Suprapubic skin (tissue), 4 donors: ENCODE measurements around the gene ANKRD2. TPM values are rescaled to one million over a fixed set of nuclear protein-coding genes. Genes with fewer than 3 reads are reported as not detected.
"Not testable (repeated sequence)": the region's sequence is repeated elsewhere in the genome, so short reads cannot be mapped to it uniquely, and the experiment has no call there.

Source experiments
- DNase-seq, 2 donors: peaks; one replicate each; pipeline ENCODE4 v3.0.0-alpha.2; 2019; ENCODE audit warnings: low spot score in 2 of 2
- H3K27ac ChIP-seq: fragments of 200-600 bp; sonication (generic); one replicate; pipeline ENCODE4 v1.5.1; 2019
- H3K27me3 ChIP-seq: fragments of 200-600 bp; sonication (generic); one replicate; pipeline ENCODE4 v1.5.1; 2019
- H3K36me3 ChIP-seq: fragments of 200-600 bp; sonication (generic); one replicate; pipeline ENCODE4 v1.5.1; 2019
- H3K4me1 ChIP-seq: fragments of 200-600 bp; sonication (generic); one replicate; pipeline ENCODE4 v1.5.1; 2019
- H3K4me3 ChIP-seq: fragments of 200-600 bp; sonication (generic); one replicate; pipeline ENCODE4 v1.5.1; 2019; ENCODE audit warnings: mild to moderate bottlenecking
- H3K9me3 ChIP-seq: fragments of 200-600 bp; sonication (generic); one replicate; pipeline ENCODE4 v1.5.1; 2019
- CTCF ChIP-seq, 2 donors: fragments of 200-600 bp in 1 of 2; fragments of 450-650 bp in 1 of 2; sonication (generic) in 1 of 2; IDR thresholded peaks; one replicate each; pipeline ENCODE4 v1.5.1; 2016 to 2019; ENCODE audit warnings: antibody characterized with exemption in 2 of 2, mild to moderate bottlenecking in 1 of 2, moderate library complexity in 1 of 2
- EP300 ChIP-seq: sonication (generic); formaldehyde crosslinking; IDR thresholded peaks from one replicate; pipeline ENCODE4 v1.6.1; 2017; ENCODE audit warnings: antibody characterized with exemption
- POLR2A ChIP-seq, 2 donors: fragments of 450-650 bp; IDR thresholded peaks; one replicate each; pipeline ENCODE4 v1.6.1; 2017; ENCODE audit warnings: antibody characterized with exemption in 2 of 2, mild to moderate bottlenecking in 2 of 2, moderate library complexity in 2 of 2
- POLR2AphosphoS5 ChIP-seq, 3 donors: sonication (generic); formaldehyde crosslinking; IDR thresholded peaks; one replicate each; pipeline ENCODE4 v1.6.1; 2017; ENCODE audit warnings: antibody characterized with exemption in 3 of 3
- WGBS: methylation state at CpG from one replicate; pipeline ENCODE4 v1.1.5; 2018; 5-methylcytosine and 5-hydroxymethylcytosine counted together
- total RNA-seq, 4 donors: library from RNA; depleted of rRNA; stranded (reverse); fragments of >200 nt; gene quantifications; one replicate each; pipeline ENCODE4 v1.1.0, GENCODE V29; 2016

Gene ANKRD2
- total RNA-seq, 4 donors from 2014 or later: 0.45 to 2.5 (median 2.0) TPM; not detected in 1

GRCh38 chr10:97551271-97551670 lies 21.3 kb upstream of the ANKRD2 start:
- 77% methylated on average over 6 of the region's 6 CpGs for WGBS
- TF ChIP-seq CTCF (IDR thresholded peaks at IDR 0.05): no peak
- TF ChIP-seq POLR2A (IDR thresholded peaks at IDR 0.05): no peak
- no peak for TF ChIP-seq EP300
- TF ChIP-seq POLR2AphosphoS5 (IDR thresholded peaks at IDR 0.05): no peak
- Histone ChIP-seq H3K9me3 (no peaks in the 10 kb centered on the region), H3K27me3 (no peaks in the 10 kb centered on the region), H3K4me3 (no peak overlapping the region), H3K36me3 (no peaks in the 10 kb centered on the region), H3K27ac (no peak overlapping the region), H3K4me1 (peaks cover 41% of the 10 kb centered on the region)
- DNase-seq: no peak

GRCh38 chr10:97553575-97554031 lies 19.0 kb upstream of the ANKRD2 start:
- no peak overlapping the region for H3K27ac ChIP-seq
- 18% methylated on average over 5 of the region's 6 CpGs for WGBS

GRCh38 chr10:97554336-97554735 lies 18.2 kb upstream of the ANKRD2 start:
- not testable (repeated sequence) for DNase-seq
- 95% methylated on average over 5 of the region's 5 CpGs for WGBS

More at GRCh38 chr10:97553575-97554031, 19.0 kb upstream of the ANKRD2 start:
- H3K36me3 ChIP-seq: no peaks in the 10 kb centered on the region
- H3K27me3 ChIP-seq: no peaks in the 10 kb centered on the region
- DNase-seq: peak in 1 of 2 donors; percentile 82
- no peak overlapping the region for H3K4me3 ChIP-seq
- peaks cover 33% of the 10 kb centered on the region for H3K4me1 ChIP-seq
- H3K9me3 ChIP-seq: no peaks in the 10 kb centered on the region
- TF ChIP-seq CTCF (IDR thresholded peaks at IDR 0.05) (peak; percentile 63 to 81), POLR2A (IDR thresholded peaks at IDR 0.05) (no peak)

GRCh38 chr10:97555541-97555940 lies 17.0 kb upstream of the ANKRD2 start:
- H3K27ac ChIP-seq, H3K4me3 ChIP-seq, DNase-seq, H3K36me3 ChIP-seq, H3K9me3 ChIP-seq, H3K27me3 ChIP-seq: not testable (repeated sequence)
- 87% methylated on average over 7 of the region's 10 CpGs for WGBS
- H3K4me1 ChIP-seq: peaks cover 14% of the 10 kb centered on the region

More at GRCh38 chr10:97554336-97554735, 18.2 kb upstream of the ANKRD2 start:
- not testable (repeated sequence) for H3K36me3 ChIP-seq, H3K4me3 ChIP-seq, H3K27ac ChIP-seq, H3K27me3 ChIP-seq, H3K9me3 ChIP-seq
- H3K4me1 ChIP-seq: peaks cover 26% of the 10 kb centered on the region

DNA sequence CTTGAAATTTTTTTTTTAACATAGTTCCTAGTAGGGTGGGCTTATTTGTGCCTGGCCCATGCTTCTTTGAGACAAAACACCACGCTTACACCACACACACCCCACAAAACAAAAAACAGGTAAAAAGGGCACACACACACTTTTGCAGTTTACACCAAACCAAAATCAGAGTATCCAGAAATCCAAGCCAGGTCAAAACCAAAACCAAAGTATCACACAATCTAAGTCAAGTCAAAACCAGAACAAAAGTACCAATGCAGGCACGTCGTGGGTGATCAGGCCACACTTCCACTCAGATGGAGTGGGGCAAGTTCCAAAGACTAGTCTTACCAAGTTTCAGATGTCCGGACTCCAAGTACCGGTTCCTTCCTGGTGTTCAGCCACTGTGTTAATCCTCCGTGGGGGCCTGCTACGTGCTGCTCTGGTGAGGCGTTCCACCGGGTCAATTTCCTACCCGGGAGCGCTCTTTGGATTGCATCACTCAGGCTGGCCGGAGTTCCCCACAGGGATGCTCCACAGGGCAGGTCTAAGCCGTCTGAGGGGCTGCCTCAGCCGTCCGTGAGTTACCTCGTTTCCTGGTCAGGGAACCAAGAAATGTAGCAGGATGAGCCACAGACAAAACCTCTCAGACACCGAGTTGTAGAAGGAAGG lies 11.7 kb upstream of the ANKRD2 start:
- H3K4me1 ChIP-seq, H3K9me3 ChIP-seq, H3K27me3 ChIP-seq, DNase-seq, H3K36me3 ChIP-seq, H3K27ac ChIP-seq: not testable (repeated sequence)
- 93% methylated on average over 17 of the region's 17 CpGs for WGBS
- H3K4me3 ChIP-seq: peak overlapping the region; percentile 12

DNA sequence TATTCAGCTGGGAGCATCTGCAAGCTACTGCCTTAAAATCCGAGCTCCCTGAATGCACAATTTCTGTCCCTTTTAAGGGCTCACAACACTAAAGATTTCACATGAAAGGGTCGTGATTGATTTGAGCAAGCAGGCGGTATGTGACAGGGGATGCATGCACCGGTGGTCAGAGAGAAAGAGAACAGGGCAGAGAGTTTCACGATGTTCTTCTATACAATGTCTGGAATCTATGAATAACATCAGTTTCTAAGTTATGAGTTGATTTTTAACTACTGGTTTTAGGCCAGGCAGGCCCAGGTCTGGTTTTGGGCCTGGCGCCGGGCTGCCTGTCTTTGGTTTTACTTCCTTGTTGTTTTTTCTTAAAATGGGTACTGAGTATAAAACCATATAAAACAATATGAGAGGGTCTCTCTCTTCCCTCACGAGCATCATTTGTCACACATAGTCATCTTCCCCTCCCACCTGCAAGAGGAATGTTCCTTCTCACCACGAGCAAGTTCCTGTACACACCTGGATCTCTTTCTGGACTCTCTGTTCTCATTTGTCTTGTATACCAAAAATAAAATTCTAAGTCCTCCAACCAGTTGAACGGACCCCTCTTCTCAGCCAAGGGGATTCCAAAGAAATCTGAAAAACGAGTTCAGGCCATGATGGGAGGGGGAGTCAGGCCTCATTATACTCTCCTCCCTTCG lies 11.0 kb upstream of the ANKRD2 start:
- H3K27ac ChIP-seq, H3K9me3 ChIP-seq, DNase-seq, H3K27me3 ChIP-seq, H3K4me3 ChIP-seq, H3K36me3 ChIP-seq, H3K4me1 ChIP-seq: not testable (repeated sequence)
- WGBS: 93% methylated on average over 12 of the region's 12 CpGs

DNA sequence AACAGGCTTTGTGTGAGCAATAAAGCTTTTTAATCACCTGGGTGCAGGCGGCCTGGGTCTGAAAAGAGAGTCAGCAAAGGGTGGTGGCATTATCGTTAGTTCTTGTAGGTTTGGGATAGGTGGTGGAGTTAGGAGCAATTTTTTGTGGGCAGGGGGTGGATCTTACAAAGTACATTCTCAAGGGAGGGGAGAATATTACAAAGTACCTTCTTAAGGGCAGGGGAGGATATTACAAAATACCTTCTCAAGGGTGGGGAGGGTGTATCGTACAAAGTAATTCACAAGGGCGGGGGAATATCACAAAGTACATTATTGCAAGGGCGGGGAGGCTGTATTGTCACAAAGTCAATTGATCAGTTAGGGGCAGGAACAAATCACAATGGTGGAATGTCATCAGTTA lies 10.2 kb upstream of the ANKRD2 start:
- not testable (repeated sequence) for H3K4me1 ChIP-seq, H3K4me3 ChIP-seq, H3K27ac ChIP-seq, H3K36me3 ChIP-seq, H3K9me3 ChIP-seq, DNase-seq, H3K27me3 ChIP-seq
- 92% methylated on average over 5 of the region's 5 CpGs for WGBS

GRCh38 chr10:97563337-97563736 lies 9.2 kb upstream of the ANKRD2 start:
- H3K27ac ChIP-seq: no peak overlapping the region
- 96% methylated on average over 4 of the region's 4 CpGs for WGBS
- DNase-seq: no peak
- no peaks in the 10 kb centered on the region for H3K4me1 ChIP-seq
- peaks cover 3% of the 10 kb centered on the region for H3K36me3 ChIP-seq
- H3K27me3 ChIP-seq: no peaks in the 10 kb centered on the region
- TF ChIP-seq POLR2A (IDR thresholded peaks at IDR 0.05) (no peak), EP300 (no peak), CTCF (IDR thresholded peaks at IDR 0.05) (no peak), POLR2AphosphoS5 (IDR thresholded peaks at IDR 0.05) (no peak)
- no peaks in the 10 kb centered on the region for H3K9me3 ChIP-seq
- no peak overlapping the region for H3K4me3 ChIP-seq
